ENCODE data around the gene MFNG.

The MFNG gene

GRCh38 chr22:37420686-37421467 is 65.3 kb downstream of the MFNG start:
- DNase-seq, result no peak

DNA sequence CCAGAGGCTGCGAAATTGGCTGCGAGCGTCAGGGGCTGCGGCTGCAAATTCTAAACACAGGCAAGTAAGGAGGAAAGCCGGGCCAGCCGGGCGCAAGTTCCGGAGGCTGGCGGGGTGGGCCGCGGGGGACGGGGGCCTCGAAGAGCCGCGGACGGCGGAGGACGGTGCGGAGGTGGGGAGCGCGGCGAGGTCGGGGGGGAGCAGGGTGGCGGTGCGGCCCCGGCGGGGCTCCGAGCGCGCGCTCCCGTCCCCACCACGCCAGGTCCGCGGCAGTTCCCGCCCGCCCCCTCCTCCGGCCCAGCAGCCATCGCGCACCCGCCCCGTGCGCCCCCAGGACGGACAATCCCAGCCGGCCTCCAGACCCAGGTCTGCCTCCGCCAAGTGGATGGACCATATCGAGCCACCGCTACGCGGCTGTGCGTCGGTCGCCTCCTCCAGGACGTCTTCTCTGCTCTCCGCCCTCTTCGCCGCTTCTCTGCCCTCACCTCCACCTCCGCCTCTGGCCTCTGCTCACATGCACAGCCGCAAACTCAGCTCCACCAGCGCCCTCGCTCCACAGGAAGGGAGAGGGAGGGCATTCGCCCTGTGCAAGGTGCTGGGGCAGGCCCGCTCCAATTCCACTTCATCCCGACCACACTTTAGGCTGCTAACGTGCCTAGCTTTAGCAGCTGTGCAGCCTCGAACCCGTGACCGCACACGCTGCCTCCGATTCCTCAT is 66.1 kb downstream of the MFNG start:
- no peak for DNase-seq

- no peak for DNase-seq
These were observed 66.7 kb downstream of the MFNG start for GRCh38 chr22:37419370-37419968.

Measured in COR-L47 (cell line).